HepG2 (cell line): ENCODE measurements around the gene HLA-DOA. TPM values are rescaled to one million over a fixed set of nuclear protein-coding genes. Genes with fewer than 3 reads are reported as not detected.

Experiments
- ARID5B ChIP-seq: IDR thresholded peaks from 2 replicates; pipeline ENCODE4 v1.4.0; 2020; ENCODE audit warnings: mild to moderate bottlenecking, missing genetic modification reagents
- CTCF ChIP-seq: sonication (generic); formaldehyde crosslinking; IDR thresholded peaks from 2 replicates; pipeline ENCODE4 v1.5.0; 2020; ENCODE audit warnings: mild to moderate bottlenecking, missing genetic modification reagents, moderate library complexity
- E2F5 ChIP-seq: sonication (generic); formaldehyde crosslinking; conservative IDR thresholded peaks from 2 replicates; pipeline ENCODE4 v1.4.0; 2020; ENCODE audit warnings: missing genetic modification reagents
- HMG20B ChIP-seq: conservative IDR thresholded peaks from 2 replicates; pipeline ENCODE4 v1.6.1; 2016; ENCODE audit warnings: missing genetic modification reagents, missing compliant biosample characterization
- MBNL3 ChIP-seq: fragments of 250-450 bp; sonication (Bioruptor Pico); conservative IDR thresholded peaks from 2 replicates; pipeline ENCODE4 v1.8.0; 2022; ENCODE audit warnings: mild to moderate bottlenecking, inconsistent platforms
- RBFOX2 ChIP-seq: fragments of 200-400 bp; formaldehyde crosslinking; IDR thresholded peaks from 2 replicates; pipeline ENCODE4 v1.6.1; 2017; ENCODE audit warnings: low read depth, mild to moderate bottlenecking, low read length
- RBM39 ChIP-seq: fragments of 200-400 bp; formaldehyde crosslinking; IDR thresholded peaks from one replicate; pipeline ENCODE4 v1.6.1; 2018; ENCODE audit warnings: antibody characterized with exemption, mild to moderate bottlenecking, low read depth, low read length; ENCODE audit not compliant: poor library complexity, severe bottlenecking
- STAT6 ChIP-seq: sonication (generic); formaldehyde crosslinking; IDR thresholded peaks from 2 replicates; pipeline ENCODE4 v1.4.0; 2020; ENCODE audit warnings: missing genetic modification reagents, mild to moderate bottlenecking, borderline replicate concordance
- ZMYM2 ChIP-seq: sonication (generic); formaldehyde crosslinking; IDR thresholded peaks from 2 replicates; pipeline ENCODE4 v1.8.0; 2022; ENCODE audit warnings: mild to moderate bottlenecking, missing genetic modification reagents
- ZNF292 ChIP-seq: sonication (generic); formaldehyde crosslinking; IDR thresholded peaks from 2 replicates; pipeline ENCODE4 v1.8.1; 2022; ENCODE audit warnings: mild to moderate bottlenecking, low read depth, missing genetic modification reagents, borderline replicate concordance
- ZNF335 ChIP-seq: sonication (generic); formaldehyde crosslinking; IDR thresholded peaks from 2 replicates; pipeline ENCODE4 v1.4.0; 2020; ENCODE audit warnings: missing genetic modification reagents
- ZNF44 ChIP-seq: sonication (generic); formaldehyde crosslinking; IDR thresholded peaks from 2 replicates; pipeline ENCODE4 v1.5.1; 2020; ENCODE audit warnings: mild to moderate bottlenecking, missing genetic modification reagents
- ZNF501 ChIP-seq: sonication (generic); formaldehyde crosslinking; IDR thresholded peaks from 2 replicates; pipeline ENCODE4 v1.5.1; 2020; ENCODE audit warnings: mild to moderate bottlenecking, moderate library complexity, missing genetic modification reagents
- ZNF737 ChIP-seq: sonication (generic); formaldehyde crosslinking; IDR thresholded peaks from 2 replicates; pipeline ENCODE4 v1.5.0; 2020; ENCODE audit warnings: missing genetic modification reagents, mild to moderate bottlenecking, borderline replicate concordance
- ZNF800 ChIP-seq: sonication (generic); formaldehyde crosslinking; IDR thresholded peaks from 2 replicates; pipeline ENCODE4 v1.4.0; 2020; ENCODE audit warnings: missing genetic modification reagents
- ZNF883 ChIP-seq: sonication (generic); formaldehyde crosslinking; IDR thresholded peaks from 2 replicates; pipeline ENCODE4 v1.5.1; 2020; ENCODE audit warnings: mild to moderate bottlenecking, missing genetic modification reagents; ENCODE audit errors: not compliant biosample characterization
- polyA plus RNA-seq, 8 experiments: library from polyadenylated mRNA; depleted of rRNA in 3 of 8; stranded (reverse) in 7 of 8; unstranded in 1 of 8; fragments of >200 nt; fragmentation: Illumina TruSeq in 4 of 8; extraction: Trizol in 4 of 8; gene quantifications; 2 replicates each; pipeline versions ENCODE4 v1.2.1 to v1.2.3, GENCODE V29; 2011 to 2016; ENCODE audit warnings: low read depth in 4 of 8, missing spikeins in 1 of 8, mixed read lengths in 1 of 8; ENCODE audit not compliant: insufficient read depth in 1 of 8
- total RNA-seq, 5 experiments: library from RNA; depleted of rRNA; stranded (reverse); fragments of >200 nt; fragmentation: Illumina TruSeq; extraction: Trizol; gene quantifications; 2 replicates each; pipeline ENCODE4 v1.2.3, GENCODE V29; 2016; ENCODE audit warnings: low read depth in 1 of 5

The HLA-DOA gene
- total and polyA plus RNA-seq, 2 of the 13 experiments (the other 11 are each of a cell fraction or from before 2014, with no cell fraction given): 0.03 to 0.09 TPM

GRCh38 chr6:32974541-32975308 is 34.7 kb downstream of the HLA-DOA start (continued):
- TF ChIP-seq CTCF (CRISPR knock-in tag) (no peak), ZNF501 (peak; percentile 48; the same call in 1 of the 2 replicates), ZNF292 (CRISPR knock-in tag) (no peak), ZNF800 (CRISPR knock-in tag) (no peak), ZNF883 (CRISPR knock-in tag) (peak; percentile 39), MBNL3 (CRISPR knock-in tag) (no peak), ZNF44 (CRISPR knock-in tag) (0 out of 2 replicates have a peak, but pooled peaks have one; percentile 43), STAT6 (CRISPR knock-in tag) (no peak), ZNF737 (CRISPR knock-in tag) (0 out of 2 replicates have a peak, but pooled peaks have one; percentile 35), ZMYM2 (CRISPR knock-in tag) (no peak), RBM39 (peak; percentile 58), RBFOX2 (peak; percentile 37; the same call in 1 of the 2 replicates), E2F5 (no peak), ZNF335 (CRISPR knock-in tag) (no peak), HMG20B (no peak), ARID5B (CRISPR knock-in tag) (no peak)
